Endothelial cell of umbilical vein (primary cell): ENCODE results near the gene GAS7.

Experiments used
- CTCF ChIP-seq, 2 donors: IDR thresholded peaks; 1 replicate in 1 of 2; 2 replicates in 1 of 2; pipeline ENCODE4 v1.5.1; 2011; ENCODE audit warnings: low read length in 2 of 2, mild to moderate bottlenecking in 2 of 2, moderate library complexity in 2 of 2, control low read depth in 1 of 2, inconsistent platforms in 1 of 2, low read depth in 1 of 2; ENCODE audit not compliant: insufficient read depth in 1 of 2; ENCODE audit errors: extremely low read depth in 1 of 2
- EZH2 ChIP-seq: IDR thresholded peaks from 2 replicates; pipeline ENCODE4 v1.6.1; 2012; ENCODE audit warnings: borderline replicate concordance, low read depth, mild to moderate bottlenecking, moderate library complexity, low read length, inconsistent platforms; ENCODE audit not compliant: severe bottlenecking
- GATA2 ChIP-seq: IDR thresholded peaks from 2 replicates; pipeline ENCODE4 v1.7.0; 2011; ENCODE audit warnings: low read depth, mild to moderate bottlenecking, moderate library complexity, mixed read lengths, low read length; ENCODE audit not compliant: insufficient read length, insufficient read depth
- MYC ChIP-seq: IDR thresholded peaks from one replicate; pipeline ENCODE4 v1.6.1; 2011; ENCODE audit warnings: mild to moderate bottlenecking, low read depth, low read length
- POLR2A ChIP-seq: IDR thresholded peaks from 2 replicates; pipeline ENCODE4 v1.6.1; 2012; ENCODE audit warnings: low read depth, mild to moderate bottlenecking, control low read depth, low read length
- POLR2AphosphoS5 ChIP-seq: IDR thresholded peaks from 2 replicates; pipeline ENCODE4 v1.6.1; 2012; ENCODE audit warnings: low read depth, mild to moderate bottlenecking, control low read depth, low read length, moderate library complexity; ENCODE audit not compliant: insufficient read depth
- TF ChIP-seq, protein P1 (sequence below): IDR thresholded peaks from 2 replicates; pipeline ENCODE4 v1.6.1; 2011; ENCODE audit not compliant: insufficient read depth, insufficient read length

GRCh38 chr17:10115536-10115932 lies 82.9 kb downstream of the GAS7 start:
- TF ChIP-seq CTCF (IDR thresholded peaks at IDR 0.05; ENCODE audit: extremely low read depth in 1 of 2, insufficient read depth in 1 of 2, low read depth in 1 of 2, low read length in 2 of 2) (no peak), POLR2AphosphoS5 (no peak), POLR2A (no peak), EZH2 (no peak), MYC (no peak), GATA2 (no peak)
- TF ChIP-seq, protein P1, sequence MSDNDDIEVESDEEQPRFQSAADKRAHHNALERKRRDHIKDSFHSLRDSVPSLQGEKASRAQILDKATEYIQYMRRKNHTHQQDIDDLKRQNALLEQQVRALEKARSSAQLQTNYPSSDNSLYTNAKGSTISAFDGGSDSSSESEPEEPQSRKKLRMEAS, result no peak
